ENCODE measurements around the gene CADM1.

GRCh38 chr11:115408036-115408921 is 95.9 kb downstream of the CADM1 start:
- TF ChIP-seq CTCF (conservative IDR thresholded peaks at IDR 0.05; ENCODE audit: low read depth in 2 of 2) (no peak), EZH2phosphoT487 (IDR thresholded peaks at IDR 0.05; ENCODE audit: unreplicated experiment) (no peak), POLR2AphosphoS5 (IDR thresholded peaks at IDR 0.05; ENCODE audit: low read depth) (no peak), EZH2 (IDR thresholded peaks at IDR 0.05; ENCODE audit: low read depth, unreplicated experiment) (no peak), ZNF331 (CRISPR knock-in tag; IDR thresholded peaks at IDR 0.05; ENCODE audit: low read depth) (no peak), JUNB (IDR thresholded peaks at IDR 0.05; ENCODE audit: unreplicated experiment) (no peak), CREB1 (CRISPR knock-in tag; IDR thresholded peaks at IDR 0.05; ENCODE audit: low read depth) (no peak), REST (IDR thresholded peaks at IDR 0.05; ENCODE audit: unreplicated experiment) (no peak), NANOG (IDR thresholded peaks at IDR 0.05; ENCODE audit: borderline replicate concordance) (no peak), STAT1 (IDR thresholded peaks at IDR 0.05; ENCODE audit: unreplicated experiment) (no peak), ETS1 (IDR thresholded peaks at IDR 0.05) (no peak), ZNF114 (CRISPR knock-in tag; IDR thresholded peaks at IDR 0.05) (no peak), ZNF462 (CRISPR knock-in tag; IDR thresholded peaks at IDR 0.05) (no peak)
